ENCODE measurements around the gene NCAPD2.

GRCh38 chr12:6464531-6464930 is 29.4 kb upstream of the NCAPD2 start:
- TF ChIP-seq POLR2A (IDR thresholded peaks at IDR 0.05; ENCODE audit: low read depth, low read length) (no peak), POLR2AphosphoS5 (IDR thresholded peaks at IDR 0.05; ENCODE audit: insufficient read depth, low read depth, low read length) (no peak)
- TF ChIP-seq, protein P1, sequence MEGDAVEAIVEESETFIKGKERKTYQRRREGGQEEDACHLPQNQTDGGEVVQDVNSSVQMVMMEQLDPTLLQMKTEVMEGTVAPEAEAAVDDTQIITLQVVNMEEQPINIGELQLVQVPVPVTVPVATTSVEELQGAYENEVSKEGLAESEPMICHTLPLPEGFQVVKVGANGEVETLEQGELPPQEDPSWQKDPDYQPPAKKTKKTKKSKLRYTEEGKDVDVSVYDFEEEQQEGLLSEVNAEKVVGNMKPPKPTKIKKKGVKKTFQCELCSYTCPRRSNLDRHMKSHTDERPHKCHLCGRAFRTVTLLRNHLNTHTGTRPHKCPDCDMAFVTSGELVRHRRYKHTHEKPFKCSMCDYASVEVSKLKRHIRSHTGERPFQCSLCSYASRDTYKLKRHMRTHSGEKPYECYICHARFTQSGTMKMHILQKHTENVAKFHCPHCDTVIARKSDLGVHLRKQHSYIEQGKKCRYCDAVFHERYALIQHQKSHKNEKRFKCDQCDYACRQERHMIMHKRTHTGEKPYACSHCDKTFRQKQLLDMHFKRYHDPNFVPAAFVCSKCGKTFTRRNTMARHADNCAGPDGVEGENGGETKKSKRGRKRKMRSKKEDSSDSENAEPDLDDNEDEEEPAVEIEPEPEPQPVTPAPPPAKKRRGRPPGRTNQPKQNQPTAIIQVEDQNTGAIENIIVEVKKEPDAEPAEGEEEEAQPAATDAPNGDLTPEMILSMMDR (IDR thresholded peaks at IDR 0.05; ENCODE audit: extremely low read depth in 1 of 2, insufficient read depth in 1 of 2, low read depth in 1 of 2, low read length in 2 of 2), result no peak

Measured in endothelial cell of umbilical vein (primary cell).